22Rv1 (cell line): ENCODE data around the gene MICA.
"Not testable (repeated sequence)": the region's sequence is repeated elsewhere in the genome, so short reads cannot be mapped to it uniquely, and the experiment has no call there.

ENCODE experiments used
- H3K27ac ChIP-seq: fragments of 450-650 bp; 2 replicates; pipeline ENCODE4 v1.5.1; 2017
- ZFX ChIP-seq: fragments of 450-650 bp; IDR thresholded peaks from 2 replicates; pipeline ENCODE4 v1.6.1; 2017; ENCODE audit warnings: antibody characterized with exemption, borderline replicate concordance
- TF ChIP-seq, protein P1 (sequence below): fragments of 450-650 bp; IDR thresholded peaks from 2 replicates; pipeline ENCODE4 v1.5.1; 2017; ENCODE audit warnings: mild to moderate bottlenecking

Gene MICA

DNA sequence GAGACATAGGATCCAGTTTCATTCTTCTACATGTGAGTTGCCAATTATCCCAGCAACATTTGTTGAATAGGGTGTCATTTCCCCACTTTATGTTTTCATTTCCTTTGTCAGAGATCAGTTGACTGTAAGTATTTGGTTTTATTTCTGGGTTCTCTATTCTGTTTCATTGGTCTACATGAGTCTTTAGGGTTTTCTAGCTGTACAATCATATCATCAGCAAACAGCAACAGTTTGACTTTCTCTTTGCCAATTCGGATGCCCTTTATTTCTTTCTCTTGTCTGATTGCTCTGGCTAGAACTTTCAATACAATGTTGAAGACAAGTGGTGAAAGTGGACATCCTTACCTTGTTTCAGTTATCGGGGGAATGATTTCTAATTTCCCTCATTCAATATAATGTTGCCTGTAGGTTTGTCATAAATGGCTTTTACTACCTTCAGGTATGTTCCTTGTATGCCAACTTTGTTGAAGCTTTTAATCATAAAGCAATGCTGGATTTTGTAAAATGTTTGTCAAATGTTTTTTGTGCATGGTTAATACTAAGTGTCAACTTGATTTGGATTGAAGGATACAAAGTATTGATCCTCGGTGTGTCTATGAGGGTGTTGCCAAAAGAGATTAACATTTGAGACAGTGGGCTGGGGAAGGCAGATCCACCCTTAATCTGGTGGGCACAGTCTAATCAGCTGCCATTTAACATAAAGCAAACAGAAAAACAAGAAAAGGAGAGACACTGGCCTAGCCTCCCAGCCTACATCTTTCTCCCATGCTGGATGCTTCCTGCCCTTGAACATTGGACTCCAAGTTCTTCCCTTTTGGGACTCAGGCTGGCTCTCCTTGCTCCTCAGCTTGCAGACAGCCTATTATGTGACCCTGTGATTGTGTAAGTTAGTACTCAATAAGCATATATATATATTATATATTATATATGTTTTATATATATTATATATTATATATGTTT lies 23.3 kb downstream of the MICA start:
- H3K27ac ChIP-seq = no peak overlapping the region
- TF ChIP-seq ZFX = no peak
- TF ChIP-seq, protein P1, sequence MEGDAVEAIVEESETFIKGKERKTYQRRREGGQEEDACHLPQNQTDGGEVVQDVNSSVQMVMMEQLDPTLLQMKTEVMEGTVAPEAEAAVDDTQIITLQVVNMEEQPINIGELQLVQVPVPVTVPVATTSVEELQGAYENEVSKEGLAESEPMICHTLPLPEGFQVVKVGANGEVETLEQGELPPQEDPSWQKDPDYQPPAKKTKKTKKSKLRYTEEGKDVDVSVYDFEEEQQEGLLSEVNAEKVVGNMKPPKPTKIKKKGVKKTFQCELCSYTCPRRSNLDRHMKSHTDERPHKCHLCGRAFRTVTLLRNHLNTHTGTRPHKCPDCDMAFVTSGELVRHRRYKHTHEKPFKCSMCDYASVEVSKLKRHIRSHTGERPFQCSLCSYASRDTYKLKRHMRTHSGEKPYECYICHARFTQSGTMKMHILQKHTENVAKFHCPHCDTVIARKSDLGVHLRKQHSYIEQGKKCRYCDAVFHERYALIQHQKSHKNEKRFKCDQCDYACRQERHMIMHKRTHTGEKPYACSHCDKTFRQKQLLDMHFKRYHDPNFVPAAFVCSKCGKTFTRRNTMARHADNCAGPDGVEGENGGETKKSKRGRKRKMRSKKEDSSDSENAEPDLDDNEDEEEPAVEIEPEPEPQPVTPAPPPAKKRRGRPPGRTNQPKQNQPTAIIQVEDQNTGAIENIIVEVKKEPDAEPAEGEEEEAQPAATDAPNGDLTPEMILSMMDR = no peak

DNA sequence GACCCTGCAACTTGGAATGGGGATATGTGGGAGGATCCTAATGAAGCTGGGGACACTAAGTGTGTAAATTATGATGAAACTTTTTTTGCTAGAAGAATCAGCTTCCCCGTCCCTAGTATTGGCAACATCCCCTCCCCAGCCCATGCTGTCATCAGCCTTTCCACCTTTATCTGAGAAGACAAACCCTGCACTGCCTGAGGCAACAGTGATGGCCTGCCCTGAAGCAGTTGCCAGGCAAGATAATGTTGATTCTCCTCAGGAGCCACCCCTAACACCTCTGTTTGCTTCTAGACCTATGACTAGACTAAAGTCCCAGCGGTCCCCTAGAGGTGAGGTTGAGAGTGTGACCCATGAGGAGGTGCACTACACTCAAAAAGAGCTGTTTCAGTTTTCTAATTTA lies 27.1 kb downstream of the MICA start:
- TF ChIP-seq ZFX = no peak
- TF ChIP-seq, protein P1 = no peak
- H3K27ac ChIP-seq = no peak overlapping the region

DNA sequence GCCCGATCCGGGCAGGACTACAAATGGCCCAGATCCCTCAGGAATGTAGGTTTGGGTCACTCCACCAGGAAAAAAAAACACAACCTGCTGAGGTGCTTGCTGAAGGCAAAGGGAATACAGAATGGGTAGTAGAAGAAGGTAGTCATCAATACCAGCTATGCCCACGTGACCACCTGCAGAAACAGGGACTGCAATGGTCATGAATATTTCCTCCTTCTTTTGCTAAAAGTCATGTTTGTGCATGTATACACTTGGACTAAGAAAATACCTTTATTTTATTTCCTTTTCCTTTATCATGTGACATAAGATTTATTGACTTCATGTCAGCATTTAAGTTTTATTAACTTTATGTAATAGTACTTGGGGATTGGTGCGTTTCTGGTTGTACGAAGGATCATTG lies 31.7 kb downstream of the MICA start:
- not testable (repeated sequence) for H3K27ac ChIP-seq

DNA sequence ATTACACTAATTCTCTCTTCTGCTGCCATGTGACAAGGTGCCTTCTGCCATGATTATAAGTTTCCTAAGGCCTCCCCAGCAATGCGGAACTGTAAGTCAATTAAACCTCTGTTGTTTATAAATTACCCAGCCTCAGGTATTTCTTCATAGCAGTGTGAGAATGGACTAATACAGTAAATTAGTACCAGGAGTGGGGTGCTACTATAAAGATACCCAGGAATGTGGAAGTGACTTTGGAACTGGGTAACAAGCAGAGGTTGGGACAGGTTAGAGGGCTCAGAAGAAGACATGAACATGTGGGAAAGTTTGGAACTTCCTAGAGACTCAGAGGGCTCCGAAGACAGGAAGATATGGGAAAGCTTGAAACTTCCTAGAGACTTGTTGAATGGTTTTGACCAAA lies 34.8 kb downstream of the MICA start:
- no peak for TF ChIP-seq ZFX
- TF ChIP-seq, protein P1 = no peak
- H3K27ac ChIP-seq = no peak overlapping the region

DNA sequence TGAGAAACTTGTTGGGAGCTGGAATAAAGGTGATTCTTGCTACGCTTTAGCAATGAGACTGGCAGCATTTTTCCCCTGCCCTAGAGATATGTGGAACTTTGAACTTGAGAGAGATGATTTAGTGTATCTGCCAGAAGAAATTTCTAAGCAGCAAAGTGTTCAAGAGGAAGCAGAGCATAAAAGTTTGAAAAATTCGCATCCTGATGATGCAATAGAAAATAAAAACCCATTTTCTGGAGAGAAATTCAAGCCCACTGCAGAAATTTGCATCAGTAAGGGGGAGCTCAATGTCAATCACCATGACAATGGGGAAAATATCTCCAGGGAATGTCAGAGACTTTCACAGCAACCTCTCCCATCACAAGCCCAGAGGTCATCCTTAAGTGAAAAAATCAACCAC lies 35.3 kb downstream of the MICA start:
- no peak for TF ChIP-seq ZFX
- TF ChIP-seq, protein P1 = no peak
- no peak overlapping the region for H3K27ac ChIP-seq

DNA sequence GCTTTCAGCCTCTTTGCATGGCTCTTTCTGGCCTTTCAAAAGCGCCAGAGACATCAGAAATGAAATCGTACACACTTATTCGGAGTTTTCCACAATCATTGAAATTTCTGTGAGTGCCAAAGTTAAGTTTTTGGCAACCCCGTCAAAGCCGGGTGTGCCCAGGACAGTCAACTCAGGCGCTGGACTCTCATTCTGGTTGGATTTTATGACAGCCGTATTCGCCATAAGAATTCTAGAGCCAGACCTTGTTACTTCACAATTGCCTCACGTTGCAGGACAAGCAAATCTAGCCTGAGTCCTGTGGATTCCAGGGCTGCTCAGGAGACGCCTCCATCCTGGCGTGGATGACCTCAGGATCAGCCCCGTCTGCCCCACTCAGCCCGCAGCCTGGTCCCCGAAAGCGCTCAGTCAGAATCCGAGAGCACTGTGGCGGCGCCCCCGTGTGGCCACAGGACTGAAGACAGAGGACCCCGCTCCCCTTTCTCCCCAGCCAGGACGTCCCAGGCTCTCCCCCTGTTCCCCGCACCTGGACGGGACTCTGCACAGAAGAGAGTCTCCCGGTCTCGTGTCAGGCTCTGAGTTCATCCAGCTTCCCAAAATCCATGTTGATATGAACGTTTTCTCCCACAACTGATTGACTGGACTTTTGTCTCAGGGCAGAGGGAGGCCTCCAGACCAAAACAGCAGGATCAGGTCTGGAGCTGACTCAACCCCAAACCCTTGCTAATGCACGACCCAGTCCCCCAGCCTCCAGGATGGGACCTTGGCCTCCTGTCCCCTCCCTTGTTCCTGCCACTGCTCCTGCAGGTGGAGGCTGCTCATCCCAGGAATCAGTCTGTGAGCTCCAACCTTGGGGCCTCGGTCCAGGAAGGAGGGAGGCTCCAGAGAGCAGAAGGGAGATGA lies 38.2 kb downstream of the MICA start:
- TF ChIP-seq ZFX = no peak
- TF ChIP-seq, protein P1 = peak; percentile 80
- no peak overlapping the region for H3K27ac ChIP-seq

DNA sequence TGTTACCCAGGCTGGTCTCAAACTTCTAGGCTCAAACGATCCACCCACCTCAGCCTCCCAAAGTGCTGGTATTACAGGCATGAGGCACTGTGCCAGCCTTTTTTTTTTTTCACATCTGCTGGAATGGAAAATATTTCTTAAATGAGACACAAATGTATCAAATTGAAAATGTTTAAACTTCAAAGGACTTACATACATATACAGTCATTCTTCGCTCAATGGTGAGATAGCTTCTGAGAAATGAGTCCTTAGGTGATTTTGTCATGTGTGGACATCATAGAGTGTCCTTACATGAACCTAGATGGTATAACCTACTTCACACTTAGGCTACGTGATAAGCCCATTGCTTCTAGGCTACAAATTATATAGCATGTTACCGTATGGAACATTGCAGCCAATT lies 43.1 kb downstream of the MICA start:
- TF ChIP-seq, protein P1 = no peak
- no peak for TF ChIP-seq ZFX
- no peak overlapping the region for H3K27ac ChIP-seq

DNA sequence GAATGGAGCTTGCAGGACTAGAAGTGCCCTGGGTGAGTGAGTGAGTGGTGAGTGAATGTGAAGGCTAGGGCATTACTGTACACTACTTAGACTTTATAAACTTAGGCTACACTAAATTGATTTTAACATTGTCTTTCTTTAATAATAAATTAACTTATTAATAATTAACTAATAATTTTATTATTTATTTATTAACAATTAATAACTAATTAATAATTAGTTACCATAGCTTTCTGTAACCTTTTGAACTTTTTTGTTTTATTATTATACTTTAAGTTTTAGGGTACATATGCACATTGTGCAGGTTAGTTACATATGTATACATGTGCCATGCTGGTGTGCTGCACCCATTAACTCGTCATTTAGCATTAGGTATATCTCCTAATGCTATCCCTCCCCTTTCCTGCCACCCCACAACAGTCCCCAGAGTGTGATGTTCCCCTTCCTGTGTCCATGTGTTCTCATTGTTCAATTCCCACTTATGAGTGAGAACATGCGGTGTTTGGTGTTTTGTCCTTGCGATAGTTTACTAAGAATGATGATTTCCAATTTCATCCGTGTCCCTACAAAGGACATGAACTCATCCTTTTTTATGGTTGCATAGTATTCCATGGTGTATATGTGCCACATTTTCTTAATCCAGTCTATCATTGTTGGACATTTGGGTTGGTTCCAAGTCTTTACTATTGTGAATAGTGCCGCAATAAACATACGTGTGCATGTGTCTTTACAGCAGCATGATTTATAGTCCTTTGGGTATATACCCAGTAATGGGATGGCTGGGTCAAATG lies 43.8 kb downstream of the MICA start:
- not testable (repeated sequence) for H3K27ac ChIP-seq
